ENCODE data around the gene TLCD1. TPM values are rescaled to one million over a fixed set of nuclear protein-coding genes. Genes with fewer than 3 reads are reported as not detected.

The TLCD1 gene
- total RNA-seq, 1 experiment from 2014 or later: 50.7 TPM

DNA sequence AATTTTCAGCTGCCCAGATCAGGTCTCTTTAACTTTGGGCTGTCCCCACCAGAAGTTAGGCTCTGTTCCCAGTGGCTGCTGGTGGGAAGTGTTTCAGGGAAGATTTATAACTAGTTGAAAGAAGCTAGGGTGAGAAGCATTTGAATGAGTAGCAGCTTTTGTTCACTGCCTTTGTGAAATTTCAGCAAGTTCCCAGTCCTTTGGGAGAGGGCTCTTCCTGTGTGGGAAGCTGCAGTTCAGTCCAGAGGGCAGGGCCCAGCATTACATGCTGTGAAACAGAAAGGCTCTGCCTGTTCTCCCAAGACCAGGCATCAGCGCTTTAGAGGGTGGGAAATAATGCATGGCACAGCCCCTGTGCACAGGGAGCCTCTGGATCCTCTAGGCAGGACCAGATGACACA, 32.2 kb downstream of the TLCD1 start:
- H3K36me3 Mint-ChIP-seq (ENCODE audit: insufficient read depth in 1 of 3, low read depth in 3 of 3): peaks cover 42 to 99% (median 82%) of the 10 kb centered on the region in 3 experiments; a peak in 6 of 7 replicates
- Histone ChIP-seq H3K18ac (ENCODE audit: insufficient read length, low read depth, low read length) (no peak overlapping the region), H4K91ac (ENCODE audit: insufficient read length, low read depth, low read length) (no peak overlapping the region), H4K20me1 (ENCODE audit: control insufficient read depth, insufficient read depth, insufficient read length) (no peaks in the 10 kb centered on the region), H4K8ac (replicated peaks; ENCODE audit: insufficient read length, low read depth, low read length) (no peak overlapping the region), H3K4me2 (ENCODE audit: insufficient read depth, insufficient read length, low read length) (no peak overlapping the region), H3K4me1 (ENCODE audit: insufficient read depth, low read length) (no peaks in the 10 kb centered on the region), H3K79me1 (ENCODE audit: insufficient read depth, low read depth, low read length, poor library complexity, severe bottlenecking) (no peaks in the 10 kb centered on the region), H3K14ac (ENCODE audit: insufficient read depth, low read length) (no peak overlapping the region), H3T11ph (ENCODE audit: low read length) (no peak overlapping the region), H3K9me3 (ENCODE audit: control insufficient read depth, low read depth, low read length) (no peaks in the 10 kb centered on the region), H2AFZ (ENCODE audit: low read length) (no peak overlapping the region), H3K23me2 (ENCODE audit: insufficient read length, low read depth, low read length, poor library complexity, severe bottlenecking) (no peaks in the 10 kb centered on the region), H2BK20ac (ENCODE audit: low read depth, low read length, poor library complexity, severe bottlenecking) (no peak overlapping the region), H2AK5ac (ENCODE audit: insufficient read length, low read length) (no peak overlapping the region), H2BK15ac (ENCODE audit: low read depth, low read length) (no peak overlapping the region), H3K27me3 (ENCODE audit: insufficient read depth, low read length) (no peaks in the 10 kb centered on the region), H3K4ac (ENCODE audit: low read depth, low read length) (no peak overlapping the region), H4K5ac (ENCODE audit: insufficient read length, low read depth, low read length) (no peak overlapping the region), H3K56ac (ENCODE audit: insufficient read length, low read depth, low read length) (no peak overlapping the region), H3K27ac (ENCODE audit: insufficient read length, low read depth, low read length) (no peak overlapping the region), H2BK120ac (ENCODE audit: low read depth, low read length, poor library complexity, severe bottlenecking) (no peak overlapping the region), H3K23ac (ENCODE audit: insufficient read length, low read depth, low read length) (no peak overlapping the region), H2BK12ac (ENCODE audit: insufficient read length, low read depth, low read length) (no peak overlapping the region), H2BK5ac (ENCODE audit: insufficient read length, low read length) (no peak overlapping the region), H3K79me2 (ENCODE audit: insufficient read depth, low read length) (no peaks in the 10 kb centered on the region), H3K9ac (ENCODE audit: extremely low read depth, insufficient read length, low read length) (no peak overlapping the region)
- H3K4me1 Mint-ChIP-seq: no peaks in the 10 kb centered on the region
- no peak overlapping the region for H3K4me3 Mint-ChIP-seq
- no peak overlapping the region; a peak in 1 of 7 replicates for H3K27ac Mint-ChIP-seq
- no CpG with 5 or more reads among the region's 1 CpG for WGBS (ENCODE audit: extremely low coverage, insufficient read length, low lambda C conversion rate)
- no peak for TF ChIP-seq CTCF (conservative IDR thresholded peaks at IDR 0.05)
- H3K27me3 Mint-ChIP-seq (ENCODE audit: low read depth): no peaks in the 10 kb centered on the region
- DNase-seq: no peak
- H3K9me3 Mint-ChIP-seq: no peaks in the 10 kb centered on the region

Measured in H9 (cell line).